HG02870 (cell line): ENCODE data around the gene VEPH1.

ENCODE experiments used
- ATAC-seq: cut with Tn5 transposase; IDR thresholded peaks from one replicate; pipeline ENCODE4 v1.9.1; 2021; ENCODE audit warnings: mild to moderate bottlenecking, moderate library complexity; ENCODE audit not compliant: unreplicated experiment

VEPH1 gene

GRCh38 chr3:157233923-157234322 is 269.3 kb downstream of the VEPH1 start:
- no peak for ATAC-seq

DNA sequence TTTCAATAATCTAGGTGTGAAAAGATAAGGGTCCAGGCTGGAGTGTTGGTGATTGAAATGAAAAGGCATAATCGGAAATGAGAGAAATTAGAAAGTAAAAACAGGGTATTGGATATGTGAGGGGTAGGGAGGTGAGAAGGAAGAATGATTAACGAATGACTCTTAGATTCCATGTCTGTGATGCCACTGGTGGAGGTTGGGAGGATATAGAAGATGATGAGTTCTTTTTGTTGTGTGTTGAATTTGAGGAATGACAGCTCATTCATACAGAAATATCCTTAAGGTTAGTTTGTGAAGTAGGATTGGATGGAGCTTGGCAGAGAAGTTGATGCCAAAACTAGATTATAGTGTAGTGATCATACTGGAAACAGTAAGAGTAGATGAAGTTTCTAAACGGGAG is 271.1 kb downstream of the VEPH1 start:
- no peak for ATAC-seq

DNA sequence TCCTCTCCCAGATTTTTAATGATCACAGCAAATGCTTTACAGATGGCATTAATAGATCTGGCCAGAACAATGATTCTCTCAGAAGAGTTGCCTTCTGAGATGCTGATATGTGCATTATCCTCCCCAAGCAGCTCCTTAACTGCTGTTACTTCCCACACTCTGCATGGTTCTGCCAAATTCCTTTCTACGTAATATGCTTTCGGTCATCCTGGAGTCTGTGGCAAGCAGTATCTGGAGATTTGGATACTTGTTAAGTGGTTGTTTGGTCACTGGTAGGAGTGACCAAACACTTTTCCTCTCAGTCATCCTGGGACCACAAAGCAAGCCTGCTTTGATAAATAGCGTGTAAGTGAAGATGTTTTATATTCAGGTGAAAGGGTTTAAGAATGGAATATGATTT is 272.1 kb downstream of the VEPH1 start:
- no peak for ATAC-seq

GRCh38 chr3:157226173-157226847 is 276.9 kb downstream of the VEPH1 start:
- ATAC-seq, result peak; percentile 74

- ATAC-seq, result no peak
These were observed 278.2 kb downstream of the VEPH1 start for GRCh38 chr3:157225001-157225400.

DNA sequence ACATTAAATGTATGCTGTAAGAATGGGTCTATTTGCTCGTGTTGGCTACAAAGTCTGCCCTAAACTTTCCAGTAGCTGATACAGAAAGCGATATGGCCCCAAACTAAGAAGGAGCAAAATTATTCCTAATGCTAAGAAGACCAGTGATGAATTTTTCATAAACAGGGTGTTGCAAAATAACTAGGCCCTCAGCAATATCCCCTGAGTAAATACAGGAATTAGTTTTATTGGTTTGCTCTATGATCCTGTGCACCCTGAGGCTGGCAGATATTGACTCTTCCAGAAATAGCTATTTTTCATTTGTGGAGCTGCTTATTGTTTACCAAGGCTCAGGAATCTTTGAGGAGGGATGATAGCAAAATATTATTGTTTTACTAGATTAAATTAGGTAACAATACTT is 282.3 kb downstream of the VEPH1 start:
- no peak for ATAC-seq

GRCh38 chr3:157220211-157220610 is 283.0 kb downstream of the VEPH1 start:
- no peak for ATAC-seq

DNA sequence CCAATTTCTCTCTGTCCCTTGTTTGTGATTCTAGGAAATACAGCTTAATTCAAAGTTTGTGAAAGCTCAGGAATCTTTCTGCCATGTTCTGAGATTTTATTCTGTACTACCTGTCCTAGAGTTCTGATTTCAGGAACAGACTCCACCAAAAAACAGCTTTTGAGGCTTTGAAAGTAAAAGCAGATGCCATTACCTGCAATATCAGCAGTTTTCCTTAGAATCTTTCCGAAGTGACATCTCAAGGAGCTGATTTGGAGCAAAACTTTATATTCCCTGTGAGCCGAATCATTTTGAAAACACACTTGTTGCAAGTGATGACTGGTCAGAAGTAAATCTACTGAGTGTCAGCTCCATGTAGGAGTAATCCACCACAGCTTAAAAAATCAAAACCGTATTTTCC is 284.0 kb downstream of the VEPH1 start:
- no peak for ATAC-seq
